OCI-LY1 (cell line): ENCODE measurements around the gene WDFY2.

Experiments
- EZH2 ChIP-seq: fragments of 200-600 bp; sonication (generic), shearing (Covaris generic); IDR thresholded peaks from 2 replicates; pipeline ENCODE4 v1.8.0; 2017; ENCODE audit warnings: borderline replicate concordance, mixed run types, mild to moderate bottlenecking, antibody characterized with exemption, low read length, moderate library complexity, mixed read lengths
- TF ChIP-seq, protein P1 (sequence below): fragments of 200-600 bp; sonication (generic), shearing (Covaris generic); IDR thresholded peaks from 2 replicates; pipeline ENCODE4 v1.5.1; 2017; ENCODE audit warnings: mild to moderate bottlenecking, antibody characterized with exemption, low read length, moderate library complexity, mixed read lengths

DNA sequence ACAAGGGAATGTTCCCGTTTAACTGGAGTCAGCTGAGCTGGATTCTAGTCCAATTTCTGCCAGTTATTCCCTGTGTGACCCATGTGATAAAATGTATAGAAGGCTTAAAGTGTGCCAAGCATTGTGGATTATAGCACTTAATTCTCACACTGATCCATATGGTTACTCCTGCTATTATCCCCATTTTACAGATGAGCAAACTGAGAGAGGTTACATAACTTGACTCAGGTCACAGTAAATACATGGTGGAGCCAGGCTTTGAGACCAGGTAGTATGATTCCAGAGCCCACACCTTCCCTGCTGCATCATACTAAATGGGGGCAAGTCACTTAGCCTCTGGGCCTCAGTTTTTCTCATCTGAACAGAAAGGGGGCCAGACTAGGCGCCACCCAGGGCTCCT, 221.7 kb downstream of the WDFY2 start:
- no peak for TF ChIP-seq EZH2
- TF ChIP-seq, protein P1, sequence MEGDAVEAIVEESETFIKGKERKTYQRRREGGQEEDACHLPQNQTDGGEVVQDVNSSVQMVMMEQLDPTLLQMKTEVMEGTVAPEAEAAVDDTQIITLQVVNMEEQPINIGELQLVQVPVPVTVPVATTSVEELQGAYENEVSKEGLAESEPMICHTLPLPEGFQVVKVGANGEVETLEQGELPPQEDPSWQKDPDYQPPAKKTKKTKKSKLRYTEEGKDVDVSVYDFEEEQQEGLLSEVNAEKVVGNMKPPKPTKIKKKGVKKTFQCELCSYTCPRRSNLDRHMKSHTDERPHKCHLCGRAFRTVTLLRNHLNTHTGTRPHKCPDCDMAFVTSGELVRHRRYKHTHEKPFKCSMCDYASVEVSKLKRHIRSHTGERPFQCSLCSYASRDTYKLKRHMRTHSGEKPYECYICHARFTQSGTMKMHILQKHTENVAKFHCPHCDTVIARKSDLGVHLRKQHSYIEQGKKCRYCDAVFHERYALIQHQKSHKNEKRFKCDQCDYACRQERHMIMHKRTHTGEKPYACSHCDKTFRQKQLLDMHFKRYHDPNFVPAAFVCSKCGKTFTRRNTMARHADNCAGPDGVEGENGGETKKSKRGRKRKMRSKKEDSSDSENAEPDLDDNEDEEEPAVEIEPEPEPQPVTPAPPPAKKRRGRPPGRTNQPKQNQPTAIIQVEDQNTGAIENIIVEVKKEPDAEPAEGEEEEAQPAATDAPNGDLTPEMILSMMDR = no peak
